Measurements from ENCODE around the gene PPP2R2C.

Gene PPP2R2C

GRCh38 chr4:6366581-6366980 is 105.8 kb downstream of the PPP2R2C start:
- H3K4me3 ChIP-seq (ENCODE audit: low read depth, low read length) = no peak overlapping the region
- H3K36me3 ChIP-seq (ENCODE audit: control insufficient read depth, insufficient read depth, low read length) = no peaks in the 10 kb centered on the region
- no peak overlapping the region for H3K9ac ChIP-seq (ENCODE audit: low read depth, low read length)
- no peak overlapping the region for H3K27ac ChIP-seq (ENCODE audit: low read depth, low read length)
- H3K9me3 ChIP-seq (ENCODE audit: control insufficient read depth, insufficient read depth, low read length) = no peaks in the 10 kb centered on the region
- H3K4me1 ChIP-seq (ENCODE audit: control insufficient read depth, insufficient read depth, low read length) = peaks cover 13% of the 10 kb centered on the region; the same call in 1 of the 2 replicates
- no peaks in the 10 kb centered on the region for H3K27me3 ChIP-seq (ENCODE audit: control insufficient read depth, insufficient read depth, low read length)

- no peak overlapping the region for H3K4me3 ChIP-seq (ENCODE audit: low read depth, low read length)
- no peak overlapping the region for H3K27ac ChIP-seq (ENCODE audit: low read depth, low read length)
- no peaks in the 10 kb centered on the region for H3K27me3 ChIP-seq (ENCODE audit: control insufficient read depth, insufficient read depth, low read length)
- no peaks in the 10 kb centered on the region for H3K36me3 ChIP-seq (ENCODE audit: control insufficient read depth, insufficient read depth, low read length)
- peaks cover 15% of the 10 kb centered on the region; the same call in 1 of the 2 replicates for H3K4me1 ChIP-seq (ENCODE audit: control insufficient read depth, insufficient read depth, low read length)
- H3K9me3 ChIP-seq (ENCODE audit: control insufficient read depth, insufficient read depth, low read length) = no peaks in the 10 kb centered on the region
- H3K9ac ChIP-seq (ENCODE audit: low read depth, low read length) = no peak overlapping the region
Observed at GRCh38 chr4:6365545-6366086, 106.8 kb downstream of the PPP2R2C start.

- Histone ChIP-seq H3K27ac (ENCODE audit: low read depth, low read length) (no peak overlapping the region), H3K4me1 (ENCODE audit: control insufficient read depth, insufficient read depth, low read length) (peaks cover 10% of the 10 kb centered on the region; the same call in 1 of the 2 replicates), H3K9ac (ENCODE audit: low read depth, low read length) (no peak overlapping the region), H3K4me3 (ENCODE audit: low read depth, low read length) (no peak overlapping the region), H3K27me3 (ENCODE audit: control insufficient read depth, insufficient read depth, low read length) (no peaks in the 10 kb centered on the region), H3K36me3 (ENCODE audit: control insufficient read depth, insufficient read depth, low read length) (no peaks in the 10 kb centered on the region), H3K9me3 (ENCODE audit: control insufficient read depth, insufficient read depth, low read length) (no peaks in the 10 kb centered on the region)
Observed at GRCh38 chr4:6364581-6364980, 107.8 kb downstream of the PPP2R2C start.

DNA sequence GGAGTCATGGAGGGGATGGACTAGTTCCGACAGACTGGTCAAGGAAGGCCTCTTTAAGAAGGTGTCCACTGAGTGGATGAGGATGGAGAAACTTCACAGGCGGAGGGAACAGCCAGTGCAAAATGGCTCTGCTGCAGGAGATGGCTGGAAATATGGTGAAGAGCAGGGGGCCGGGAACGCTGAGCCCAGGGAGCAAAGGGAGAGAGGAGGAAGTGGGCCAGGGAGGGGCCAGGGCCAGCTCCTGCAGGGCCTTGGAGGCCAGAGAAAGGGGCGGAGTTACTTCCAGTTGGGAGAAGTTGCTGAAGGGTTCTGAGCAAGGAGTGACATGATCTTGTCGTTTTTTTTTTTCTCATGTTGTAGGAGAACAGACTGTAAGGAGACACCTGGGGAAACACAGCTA is 108.3 kb downstream of the PPP2R2C start:
- Histone ChIP-seq H3K27me3 (ENCODE audit: control insufficient read depth, insufficient read depth, low read length) (no peaks in the 10 kb centered on the region), H3K36me3 (ENCODE audit: control insufficient read depth, insufficient read depth, low read length) (no peaks in the 10 kb centered on the region), H3K4me3 (ENCODE audit: low read depth, low read length) (no peak overlapping the region), H3K9ac (ENCODE audit: low read depth, low read length) (no peak overlapping the region), H3K4me1 (ENCODE audit: control insufficient read depth, insufficient read depth, low read length) (peaks cover 10% of the 10 kb centered on the region; the same call in 1 of the 2 replicates), H3K27ac (ENCODE audit: low read depth, low read length) (no peak overlapping the region), H3K9me3 (ENCODE audit: control insufficient read depth, insufficient read depth, low read length) (no peaks in the 10 kb centered on the region)

- Histone ChIP-seq H3K36me3 (ENCODE audit: control insufficient read depth, insufficient read depth, low read length) (no peaks in the 10 kb centered on the region), H3K4me1 (ENCODE audit: control insufficient read depth, insufficient read depth, low read length) (peaks cover 10% of the 10 kb centered on the region; the same call in 1 of the 2 replicates), H3K27ac (ENCODE audit: low read depth, low read length) (no peak overlapping the region), H3K9me3 (ENCODE audit: control insufficient read depth, insufficient read depth, low read length) (no peaks in the 10 kb centered on the region), H3K9ac (ENCODE audit: low read depth, low read length) (no peak overlapping the region), H3K27me3 (ENCODE audit: control insufficient read depth, insufficient read depth, low read length) (no peaks in the 10 kb centered on the region), H3K4me3 (ENCODE audit: low read depth, low read length) (no peak overlapping the region)
Observed at GRCh38 chr4:6362896-6363295, 109.5 kb downstream of the PPP2R2C start.

DNA sequence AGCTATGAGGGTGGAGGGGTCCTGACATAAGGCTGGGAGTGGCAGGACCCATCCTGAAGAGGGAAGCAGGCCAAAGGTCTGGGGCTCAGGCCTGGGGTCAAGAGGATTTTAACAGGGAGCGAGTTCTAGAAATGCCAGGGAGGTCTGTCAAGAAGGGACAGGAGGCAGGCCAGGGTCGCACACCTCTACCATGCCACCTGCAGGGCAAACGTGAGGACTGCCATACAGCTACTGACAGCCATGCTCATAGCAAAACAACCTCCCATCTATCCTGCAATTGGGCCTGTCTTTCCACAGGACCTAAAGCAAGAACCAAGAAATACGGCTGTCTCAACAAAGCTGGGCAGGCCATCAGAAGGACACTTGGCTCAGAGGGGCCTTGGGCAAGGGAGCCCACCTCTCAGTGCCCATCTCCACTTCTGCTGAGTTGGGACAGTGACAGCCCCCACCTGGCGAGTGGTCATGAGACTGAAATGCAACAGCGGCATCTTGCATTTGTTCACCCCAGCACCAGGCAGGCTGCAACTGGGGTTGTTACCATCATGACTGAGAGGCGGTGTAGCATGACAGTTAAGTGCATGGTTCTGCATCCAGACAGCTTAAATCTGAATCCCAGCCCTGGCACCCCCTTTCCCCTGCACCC is 110.0 kb downstream of the PPP2R2C start:
- Histone ChIP-seq H3K9me3 (ENCODE audit: control insufficient read depth, insufficient read depth, low read length) (no peaks in the 10 kb centered on the region), H3K9ac (ENCODE audit: low read depth, low read length) (no peak overlapping the region), H3K4me1 (ENCODE audit: control insufficient read depth, insufficient read depth, low read length) (peaks cover 6% of the 10 kb centered on the region; the same call in 1 of the 2 replicates), H3K27ac (ENCODE audit: low read depth, low read length) (no peak overlapping the region), H3K27me3 (ENCODE audit: control insufficient read depth, insufficient read depth, low read length) (no peaks in the 10 kb centered on the region), H3K4me3 (ENCODE audit: low read depth, low read length) (no peak overlapping the region), H3K36me3 (ENCODE audit: control insufficient read depth, insufficient read depth, low read length) (no peaks in the 10 kb centered on the region)

- H3K9ac ChIP-seq (ENCODE audit: low read depth, low read length) = no peak overlapping the region
- H3K9me3 ChIP-seq (ENCODE audit: control insufficient read depth, insufficient read depth, low read length) = no peaks in the 10 kb centered on the region
- no peaks in the 10 kb centered on the region for H3K27me3 ChIP-seq (ENCODE audit: control insufficient read depth, insufficient read depth, low read length)
- H3K4me1 ChIP-seq (ENCODE audit: control insufficient read depth, insufficient read depth, low read length) = peaks cover 3% of the 10 kb centered on the region; the same call in 1 of the 2 replicates
- no peak overlapping the region for H3K27ac ChIP-seq (ENCODE audit: low read depth, low read length)
- H3K36me3 ChIP-seq (ENCODE audit: control insufficient read depth, insufficient read depth, low read length) = no peaks in the 10 kb centered on the region
- no peak overlapping the region for H3K4me3 ChIP-seq (ENCODE audit: low read depth, low read length)
Observed at GRCh38 chr4:6361076-6361784, 111.2 kb downstream of the PPP2R2C start.

DNA sequence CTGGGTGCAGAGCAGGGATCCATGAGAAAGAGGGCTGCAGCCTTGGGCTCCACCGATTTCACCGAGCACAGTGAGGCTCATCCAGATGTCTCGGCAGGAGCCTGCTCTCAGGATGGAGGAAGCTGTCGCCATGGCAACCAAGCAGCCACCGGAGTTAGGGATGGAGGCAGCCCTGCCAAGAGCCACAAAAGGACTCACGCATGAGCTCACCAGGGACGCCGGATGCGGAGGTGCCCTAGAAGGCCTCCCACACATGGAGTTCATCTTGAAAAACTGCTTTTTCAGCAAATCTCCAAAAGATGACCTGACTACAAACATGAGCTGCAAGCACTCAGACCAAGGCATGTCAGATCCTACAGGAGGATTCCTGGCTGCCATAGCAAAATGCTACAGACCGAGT is 112.0 kb downstream of the PPP2R2C start:
- H3K27me3 ChIP-seq (ENCODE audit: control insufficient read depth, insufficient read depth, low read length) = no peaks in the 10 kb centered on the region

GRCh38 chr4:6359536-6360308 is 112.7 kb downstream of the PPP2R2C start:
- H3K36me3 ChIP-seq (ENCODE audit: control insufficient read depth, insufficient read depth, low read length) = no peaks in the 10 kb centered on the region
- H3K27me3 ChIP-seq (ENCODE audit: control insufficient read depth, insufficient read depth, low read length) = no peaks in the 10 kb centered on the region
- H3K27ac ChIP-seq (ENCODE audit: low read depth, low read length) = no peak overlapping the region
- H3K9me3 ChIP-seq (ENCODE audit: control insufficient read depth, insufficient read depth, low read length) = no peaks in the 10 kb centered on the region
- H3K4me3 ChIP-seq (ENCODE audit: low read depth, low read length) = no peak overlapping the region
- H3K9ac ChIP-seq (ENCODE audit: low read depth, low read length) = no peak overlapping the region
- peaks cover 3% of the 10 kb centered on the region; the same call in 1 of the 2 replicates for H3K4me1 ChIP-seq (ENCODE audit: control insufficient read depth, insufficient read depth, low read length)

More for the DNA sequence above, 112.0 kb downstream of the PPP2R2C start:
- Histone ChIP-seq H3K27ac (ENCODE audit: low read depth, low read length) (no peak overlapping the region), H3K9ac (ENCODE audit: low read depth, low read length) (no peak overlapping the region), H3K36me3 (ENCODE audit: control insufficient read depth, insufficient read depth, low read length) (no peaks in the 10 kb centered on the region), H3K4me3 (ENCODE audit: low read depth, low read length) (no peak overlapping the region), H3K4me1 (ENCODE audit: control insufficient read depth, insufficient read depth, low read length) (peaks cover 3% of the 10 kb centered on the region; the same call in 1 of the 2 replicates), H3K9me3 (ENCODE audit: control insufficient read depth, insufficient read depth, low read length) (no peaks in the 10 kb centered on the region)

- H3K4me1 ChIP-seq (ENCODE audit: control insufficient read depth, insufficient read depth, low read length) = peaks cover 3% of the 10 kb centered on the region; the same call in 1 of the 2 replicates
- H3K9me3 ChIP-seq (ENCODE audit: control insufficient read depth, insufficient read depth, low read length) = no peaks in the 10 kb centered on the region
- H3K4me3 ChIP-seq (ENCODE audit: low read depth, low read length) = no peak overlapping the region
- H3K36me3 ChIP-seq (ENCODE audit: control insufficient read depth, insufficient read depth, low read length) = no peaks in the 10 kb centered on the region
- H3K27me3 ChIP-seq (ENCODE audit: control insufficient read depth, insufficient read depth, low read length) = no peaks in the 10 kb centered on the region
- no peak overlapping the region for H3K9ac ChIP-seq (ENCODE audit: low read depth, low read length)
- H3K27ac ChIP-seq (ENCODE audit: low read depth, low read length) = no peak overlapping the region
Observed at GRCh38 chr4:6357476-6357875, 114.9 kb downstream of the PPP2R2C start.

Measured in HUES48 (cell line).